Right lobe of liver (tissue), 6 donors: ENCODE results near the gene ZDHHC14. TPM values are rescaled to one million over a fixed set of nuclear protein-coding genes. Genes with fewer than 3 reads are reported as not detected.

Experiments used
- ATAC-seq, 4 donors: fragments of 200-7000 bp; cut with Tn5 transposase; one replicate each; pipeline ENCODE4 v1.9.1; 2020; ENCODE audit warnings: mild to moderate bottlenecking in 4 of 4, moderate library complexity in 4 of 4
- DNase-seq, 3 donors: peaks; one replicate each; pipeline ENCODE4 v3.0.0-alpha.2; 2020
- H3K27ac ChIP-seq, 3 donors: fragments of 200-600 bp; one replicate each; pipeline ENCODE4 v1.8.0; 2022
- H3K27me3 ChIP-seq, 2 donors: fragments of 200-600 bp; one replicate each; pipeline ENCODE4 v1.8.0; 2022
- H3K36me3 ChIP-seq, 4 donors: fragments of 200-600 bp; sonication (generic) in 1 of 4; one replicate each; pipeline versions ENCODE4 v1.5.1 to v1.8.0; 2017 to 2022; ENCODE audit warnings: control low read depth in 1 of 4
- H3K4me1 ChIP-seq, 4 donors: fragments of 200-600 bp; sonication (generic) in 1 of 4; one replicate each; pipeline versions ENCODE4 v1.5.1 to v1.8.0; 2017 to 2022; ENCODE audit warnings: control low read depth in 1 of 4
- H3K4me3 ChIP-seq, 3 donors: fragments of 200-600 bp; one replicate each; pipeline ENCODE4 v1.8.0; 2022
- H3K9me3 ChIP-seq, 4 donors: fragments of 200-600 bp; sonication (generic) in 1 of 4; one replicate each; pipeline versions ENCODE4 v1.5.1 to v1.8.0; 2017 to 2022; ENCODE audit warnings: control low read depth in 1 of 4
- POLR2A ChIP-seq: fragments of 450-650 bp; IDR thresholded peaks from one replicate; pipeline ENCODE4 v1.6.1; 2017; ENCODE audit warnings: antibody characterized with exemption, mild to moderate bottlenecking
- WGBS: methylation state at CpG from one replicate; pipeline ENCODE4 v1.1.6; 2018; ENCODE audit warnings: low coverage, low lambda C conversion rate; ENCODE audit not compliant: insufficient coverage; ENCODE audit errors: missing lambda C conversion rate; 5-methylcytosine and 5-hydroxymethylcytosine counted together
- intact Hi-C, 2 donors: fragments of 100-400 bp; cut with DNase I; formaldehyde crosslinking; loops; one replicate each; pipeline versions ENCODE4 v1.11.2 to v1.14.1; 2022
- total RNA-seq, 6 experiments: library from RNA; depleted of rRNA in 2 of 6; stranded (reverse); fragments of >200 nt in 2 of 6; fragmentation: NEBNext Ultra II Directional in 3 of 6; extraction: Animal tissue kit (Norgen Biotek cat#: 25700) in 3 of 6; gene quantifications; one replicate each; pipeline versions ENCODE4 v1.1.0 to v1.2.4, GENCODE V29; 2016 to 2023
- TF ChIP-seq, protein P1 (sequence below), 4 donors: fragments of 200-600 bp in 3 of 4; fragments of 450-650 bp in 1 of 4; IDR thresholded peaks; one replicate each; pipeline versions ENCODE4 v1.5.1 to v1.8.0; 2016 to 2022; ENCODE audit warnings: antibody characterized with exemption in 4 of 4, mild to moderate bottlenecking in 2 of 4
- donor health status: DM: no; HTN: yes; CAD: no.
- donor health status: DM: no; HTN: no; CAD: no.
- donor health status: DM: no; HTN: no; CAD: no.
- donor health status: DM: no; HTN: yes; CAD: no.
- donor health status: DM: no; HTN: yes; CAD: no.

ZDHHC14 gene
- total RNA-seq, 6 experiments from 2014 or later, result 7.3 to 13.0 (median 10.3) TPM

DNA sequence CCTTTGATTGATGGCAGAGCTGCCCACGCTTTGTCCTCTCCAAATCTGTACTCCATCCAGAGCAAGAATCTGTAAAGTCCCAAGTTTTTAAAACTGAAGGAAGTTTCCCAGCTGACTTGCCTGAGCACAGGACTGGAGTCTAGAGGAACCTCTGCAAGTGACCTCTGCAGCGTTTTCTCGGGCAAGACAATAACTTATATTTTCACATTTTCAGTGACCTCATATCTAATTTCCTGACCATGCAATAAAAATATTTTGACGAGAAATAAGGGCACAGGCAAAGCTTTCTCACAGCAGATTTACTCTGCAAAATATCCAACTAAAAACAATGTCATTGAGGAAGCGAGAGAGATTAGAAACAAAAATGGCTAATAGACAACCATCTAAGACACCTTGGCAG is 256.5 kb downstream of the ZDHHC14 start:
- WGBS, result 90% methylated on average over 5 of the region's 5 CpGs
- Histone ChIP-seq H3K4me3 (no peak overlapping the region), H3K36me3 (no peaks in the 10 kb centered on the region), H3K9me3 (no peaks in the 10 kb centered on the region), H3K4me1 (no peaks in the 10 kb centered on the region), H3K27me3 (no peaks in the 10 kb centered on the region), H3K27ac (no peak overlapping the region)
- ATAC-seq (no peak), DNase-seq (no peak)
- intact Hi-C loops, result no loop called here
- TF ChIP-seq POLR2A, result no peak
- TF ChIP-seq, protein P1, sequence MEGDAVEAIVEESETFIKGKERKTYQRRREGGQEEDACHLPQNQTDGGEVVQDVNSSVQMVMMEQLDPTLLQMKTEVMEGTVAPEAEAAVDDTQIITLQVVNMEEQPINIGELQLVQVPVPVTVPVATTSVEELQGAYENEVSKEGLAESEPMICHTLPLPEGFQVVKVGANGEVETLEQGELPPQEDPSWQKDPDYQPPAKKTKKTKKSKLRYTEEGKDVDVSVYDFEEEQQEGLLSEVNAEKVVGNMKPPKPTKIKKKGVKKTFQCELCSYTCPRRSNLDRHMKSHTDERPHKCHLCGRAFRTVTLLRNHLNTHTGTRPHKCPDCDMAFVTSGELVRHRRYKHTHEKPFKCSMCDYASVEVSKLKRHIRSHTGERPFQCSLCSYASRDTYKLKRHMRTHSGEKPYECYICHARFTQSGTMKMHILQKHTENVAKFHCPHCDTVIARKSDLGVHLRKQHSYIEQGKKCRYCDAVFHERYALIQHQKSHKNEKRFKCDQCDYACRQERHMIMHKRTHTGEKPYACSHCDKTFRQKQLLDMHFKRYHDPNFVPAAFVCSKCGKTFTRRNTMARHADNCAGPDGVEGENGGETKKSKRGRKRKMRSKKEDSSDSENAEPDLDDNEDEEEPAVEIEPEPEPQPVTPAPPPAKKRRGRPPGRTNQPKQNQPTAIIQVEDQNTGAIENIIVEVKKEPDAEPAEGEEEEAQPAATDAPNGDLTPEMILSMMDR (IDR thresholded peaks at IDR 0.05), result no peak

GRCh38 chr6:157637941-157638662 is 257.1 kb downstream of the ZDHHC14 start:
- Histone ChIP-seq H3K4me3 (no peak overlapping the region), H3K27me3 (no peaks in the 10 kb centered on the region), H3K27ac (no peak overlapping the region), H3K4me1 (no peaks in the 10 kb centered on the region), H3K36me3 (no peaks in the 10 kb centered on the region), H3K9me3 (no peaks in the 10 kb centered on the region)
- intact Hi-C loops, result no loop called here
- TF ChIP-seq POLR2A, result no peak
- TF ChIP-seq, protein P1 (IDR thresholded peaks at IDR 0.05), result no peak
- DNase-seq (no peak), ATAC-seq (no peak)
- 93% methylated on average over 3 of the region's 8 CpGs for WGBS

- DNase-seq (no peak), ATAC-seq (peak in 1 of 4 donors; percentile 48)
- TF ChIP-seq, protein P1 (IDR thresholded peaks at IDR 0.05), result no peak
- no peak for TF ChIP-seq POLR2A
- intact Hi-C loops, result no loop called here
- H3K4me1 ChIP-seq, result no peaks in the 10 kb centered on the region
- no peak overlapping the region for H3K4me3 ChIP-seq
- H3K36me3 ChIP-seq, result no peaks in the 10 kb centered on the region
- 92% methylated on average over 4 of the region's 7 CpGs for WGBS
- H3K27me3 ChIP-seq, result no peaks in the 10 kb centered on the region
- H3K27ac ChIP-seq, result no peak overlapping the region
- H3K9me3 ChIP-seq, result no peaks in the 10 kb centered on the region
Observed at GRCh38 chr6:157638779-157639178, 257.8 kb downstream of the ZDHHC14 start.

DNA sequence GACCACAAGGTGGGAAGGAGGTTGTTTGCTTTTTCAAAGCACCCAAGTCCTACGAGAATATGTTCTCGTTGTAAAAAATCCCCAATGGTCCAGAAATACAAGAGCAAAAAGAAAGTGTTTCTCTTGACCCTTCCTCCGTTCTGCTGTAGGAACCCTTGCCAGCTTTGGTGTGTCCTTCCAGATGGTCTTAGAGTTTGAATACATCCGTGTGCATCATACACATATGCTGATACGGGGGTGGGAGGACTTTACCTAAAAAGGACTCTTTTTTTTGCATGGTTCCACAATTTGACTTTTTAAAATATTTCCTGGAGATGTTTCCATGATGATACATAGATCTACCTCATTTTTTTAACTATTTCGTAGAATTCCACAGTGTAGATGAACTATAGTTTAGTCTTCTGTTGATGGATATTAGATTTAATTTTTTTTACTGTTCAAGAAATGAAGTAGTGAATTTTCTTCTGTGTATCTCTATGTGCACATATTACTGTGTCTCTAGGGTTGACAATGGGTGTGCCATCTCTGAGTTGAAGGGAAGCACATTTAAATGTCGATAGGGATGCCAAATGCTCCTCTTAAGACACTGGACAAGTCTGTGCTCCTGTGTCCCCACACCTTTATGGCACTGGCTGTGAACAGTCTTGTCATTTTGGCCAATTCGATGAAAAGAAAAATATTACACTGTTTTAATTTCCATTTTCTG is 259.9 kb downstream of the ZDHHC14 start:
- no peak for ATAC-seq
- intact Hi-C loops, result no loop called here
- 91% methylated on average over 7 of the region's 8 CpGs for WGBS
- Histone ChIP-seq H3K36me3 (no peaks in the 10 kb centered on the region), H3K4me1 (no peaks in the 10 kb centered on the region), H3K9me3 (no peaks in the 10 kb centered on the region), H3K27ac (no peak overlapping the region), H3K27me3 (no peaks in the 10 kb centered on the region), H3K4me3 (no peak overlapping the region)
- TF ChIP-seq, protein P1 (IDR thresholded peaks at IDR 0.05), result no peak
- no peak for TF ChIP-seq POLR2A
- DNase-seq, result no peak
